Erythroblast (primary cell): ENCODE data around the gene SF3A1.

Source experiments
- GATA1 ChIP-seq: IDR thresholded peaks from 2 replicates; pipeline ENCODE4 v1.6.1; 2011; ENCODE audit warnings: low read depth, mild to moderate bottlenecking, control low read depth, low read length, moderate library complexity
- POLR2A ChIP-seq: IDR thresholded peaks from 2 replicates; pipeline ENCODE4 v1.6.1; 2011; ENCODE audit warnings: mild to moderate bottlenecking, low read length

DNA sequence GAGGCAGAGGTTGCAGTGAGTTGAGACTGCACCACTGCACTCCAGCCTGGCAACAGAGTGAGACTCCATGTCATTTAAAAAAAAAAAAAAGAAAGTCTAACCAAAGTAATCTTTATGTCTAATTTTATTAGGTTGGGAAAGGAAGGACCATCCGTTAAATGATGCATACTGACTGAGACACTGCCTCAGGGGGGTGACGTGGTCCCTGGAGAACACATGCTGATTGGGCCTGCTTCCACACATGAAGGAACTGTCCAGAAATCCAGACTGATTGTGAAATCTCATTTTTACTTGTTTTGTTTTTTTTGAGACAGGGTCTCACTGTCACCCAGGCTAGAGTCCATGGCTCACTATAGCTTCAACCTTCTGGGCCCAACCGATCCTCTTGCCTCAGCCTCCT is 5.5 kb downstream of the SF3A1 start:
- TF ChIP-seq POLR2A (no peak), GATA1 (no peak)
